Testis (tissue), 3 donors: ENCODE measurements around the gene C1orf21. TPM values are rescaled to one million over a fixed set of nuclear protein-coding genes. Genes with fewer than 3 reads are reported as not detected.

Experiments
- DNase-seq: peaks from one replicate; pipeline ENCODE4 v3.0.0-alpha.2; 2019
- H3K27ac ChIP-seq, 2 donors: fragments of 200-600 bp; sonication (generic); one replicate each; pipeline ENCODE4 v1.5.1; 2019
- H3K27me3 ChIP-seq: fragments of 200-600 bp; sonication (generic); one replicate; pipeline ENCODE4 v1.5.1; 2019
- H3K36me3 ChIP-seq: fragments of 200-600 bp; sonication (generic); one replicate; pipeline ENCODE4 v1.5.1; 2017; ENCODE audit warnings: low read depth; ENCODE audit errors: missing control alignments
- H3K4me1 ChIP-seq: fragments of 200-600 bp; sonication (generic); one replicate; pipeline ENCODE4 v1.5.1; 2019
- H3K4me3 ChIP-seq, 2 donors: fragments of 200-600 bp; sonication (generic); one replicate each; pipeline ENCODE4 v1.5.1; 2017 to 2019
- H3K9me3 ChIP-seq: fragments of 200-600 bp; sonication (generic); one replicate; pipeline ENCODE4 v1.5.1; 2017
- POLR2A ChIP-seq: fragments of 450-650 bp; IDR thresholded peaks from one replicate; pipeline ENCODE4 v1.6.1; 2017; ENCODE audit warnings: antibody characterized with exemption, mild to moderate bottlenecking, moderate library complexity
- WGBS, 2 donors: methylation state at CpG; one replicate each; pipeline ENCODE4 v1.1.5; 2018; 5-methylcytosine and 5-hydroxymethylcytosine counted together
- intact Hi-C: fragments of 100-400 bp; cut with DNase I; formaldehyde crosslinking; loops from one replicate; pipeline ENCODE4 v1.15.1; 2023; ENCODE audit warnings: low total_unique reads
- polyA plus RNA-seq: library from polyadenylated mRNA; stranded (reverse); fragments of 350-450 nt; fragmentation: Illumina TruSeq; extraction: RNeasy Lipid Tissue Mini Kit (QIAGEN cat#74804); gene quantifications from one replicate; pipeline ENCODE4 v1.2.3, GENCODE V29; 2014; ENCODE audit warnings: low read depth, low replicate concordance; ENCODE audit not compliant: insufficient read depth
- total RNA-seq, 2 donors: library from RNA; depleted of rRNA; stranded (reverse); fragments of >200 nt; gene quantifications; one replicate each; pipeline ENCODE4 v1.2.3, GENCODE V29; 2016
- TF ChIP-seq, protein P1 (sequence below), 3 experiments: fragments of 450-650 bp in 2 of 3; fragments of 200-600 bp in 1 of 3; sonication (generic) in 1 of 3; IDR thresholded peaks; one replicate each; pipeline ENCODE4 v1.5.1; 2016 to 2019; ENCODE audit warnings: antibody characterized with exemption in 3 of 3, mild to moderate bottlenecking in 2 of 3, moderate library complexity in 1 of 3

Gene C1orf21
- total and polyA plus RNA-seq, 3 donors from 2014 or later: 13.9 to 17.2 (median 16.0) TPM

DNA sequence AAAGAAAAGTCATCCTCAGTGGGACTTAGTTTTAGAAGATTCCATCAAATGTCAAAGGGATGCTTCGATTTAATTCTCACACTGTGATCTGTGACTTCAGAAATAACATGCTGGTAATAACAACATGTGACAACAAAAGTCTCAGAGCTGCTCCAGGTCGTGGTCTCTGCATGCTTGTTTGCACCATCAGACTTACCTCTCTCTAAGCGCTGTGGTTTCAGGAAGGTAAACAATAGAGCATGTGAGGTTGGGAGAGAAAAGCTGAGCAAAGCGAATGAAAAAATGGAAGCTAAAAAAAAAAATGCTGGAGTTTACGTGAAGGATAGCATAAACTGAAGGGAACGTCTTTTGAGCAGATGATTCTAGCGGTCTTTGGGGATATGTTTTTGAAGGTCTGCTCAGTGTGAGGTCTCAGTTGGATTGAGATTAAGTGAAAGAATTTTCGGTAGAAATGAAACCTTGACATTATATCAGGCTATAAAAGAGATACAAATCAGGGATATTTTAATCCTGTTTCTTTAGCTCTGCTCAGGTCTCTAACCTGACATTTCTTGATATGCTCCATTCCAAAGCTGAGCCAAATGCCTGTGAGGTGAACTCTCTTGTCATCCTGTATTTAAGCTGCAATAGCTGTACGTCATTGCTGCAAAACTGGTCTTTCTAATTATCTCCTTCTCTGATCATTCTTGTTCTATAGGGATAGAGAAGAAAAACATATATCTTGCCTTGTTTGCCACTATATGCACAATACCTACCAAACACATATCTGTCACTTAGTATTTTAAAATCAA is 86.5 kb downstream of the C1orf21 start:
- no peaks in the 10 kb centered on the region for H3K27me3 ChIP-seq
- no peaks in the 10 kb centered on the region for H3K9me3 ChIP-seq
- peaks cover 13% of the 10 kb centered on the region for H3K4me1 ChIP-seq
- 74 to 77% methylated on average over 9 of the region's 9 CpGs for WGBS, 2 donors
- intact Hi-C loops: no loop called here
- H3K27ac ChIP-seq: no peak overlapping the region
- TF ChIP-seq, protein P1, sequence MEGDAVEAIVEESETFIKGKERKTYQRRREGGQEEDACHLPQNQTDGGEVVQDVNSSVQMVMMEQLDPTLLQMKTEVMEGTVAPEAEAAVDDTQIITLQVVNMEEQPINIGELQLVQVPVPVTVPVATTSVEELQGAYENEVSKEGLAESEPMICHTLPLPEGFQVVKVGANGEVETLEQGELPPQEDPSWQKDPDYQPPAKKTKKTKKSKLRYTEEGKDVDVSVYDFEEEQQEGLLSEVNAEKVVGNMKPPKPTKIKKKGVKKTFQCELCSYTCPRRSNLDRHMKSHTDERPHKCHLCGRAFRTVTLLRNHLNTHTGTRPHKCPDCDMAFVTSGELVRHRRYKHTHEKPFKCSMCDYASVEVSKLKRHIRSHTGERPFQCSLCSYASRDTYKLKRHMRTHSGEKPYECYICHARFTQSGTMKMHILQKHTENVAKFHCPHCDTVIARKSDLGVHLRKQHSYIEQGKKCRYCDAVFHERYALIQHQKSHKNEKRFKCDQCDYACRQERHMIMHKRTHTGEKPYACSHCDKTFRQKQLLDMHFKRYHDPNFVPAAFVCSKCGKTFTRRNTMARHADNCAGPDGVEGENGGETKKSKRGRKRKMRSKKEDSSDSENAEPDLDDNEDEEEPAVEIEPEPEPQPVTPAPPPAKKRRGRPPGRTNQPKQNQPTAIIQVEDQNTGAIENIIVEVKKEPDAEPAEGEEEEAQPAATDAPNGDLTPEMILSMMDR (IDR thresholded peaks at IDR 0.05): no peak
- no peak for TF ChIP-seq POLR2A
- H3K4me3 ChIP-seq: no peak overlapping the region
- no peaks in the 10 kb centered on the region for H3K36me3 ChIP-seq
- DNase-seq: no peak

DNA sequence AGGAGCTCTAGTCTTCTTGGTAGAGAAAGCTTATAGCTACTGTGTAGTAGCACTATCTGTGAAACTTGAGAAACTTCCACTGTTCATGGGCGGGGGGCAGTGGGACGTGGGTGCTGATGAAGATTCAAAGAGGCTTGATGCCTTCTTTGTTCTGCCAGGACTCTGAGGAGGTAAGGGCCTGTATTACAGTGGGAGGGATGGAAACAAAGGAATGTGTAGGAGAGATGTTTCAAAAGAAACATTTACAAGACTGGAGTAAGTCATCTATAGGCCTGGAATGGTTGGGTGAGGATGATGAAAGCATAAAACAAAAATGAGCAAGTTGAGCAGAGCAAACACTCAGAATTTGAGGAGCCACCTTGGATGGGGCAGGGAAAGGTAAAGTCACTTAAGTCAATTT is 89.4 kb downstream of the C1orf21 start:
- no peaks in the 10 kb centered on the region for H3K36me3 ChIP-seq
- 59 to 85% methylated on average over 2 of the region's 2 CpGs for WGBS, 2 donors
- H3K4me3 ChIP-seq: no peak overlapping the region
- no peak overlapping the region for H3K27ac ChIP-seq
- intact Hi-C loops: no loop called here
- DNase-seq: peak; percentile 31
- TF ChIP-seq, protein P1 (IDR thresholded peaks at IDR 0.05): no peak
- no peak for TF ChIP-seq POLR2A
- H3K9me3 ChIP-seq: no peaks in the 10 kb centered on the region
- H3K4me1 ChIP-seq: peaks cover 19% of the 10 kb centered on the region
- H3K27me3 ChIP-seq: no peaks in the 10 kb centered on the region

DNA sequence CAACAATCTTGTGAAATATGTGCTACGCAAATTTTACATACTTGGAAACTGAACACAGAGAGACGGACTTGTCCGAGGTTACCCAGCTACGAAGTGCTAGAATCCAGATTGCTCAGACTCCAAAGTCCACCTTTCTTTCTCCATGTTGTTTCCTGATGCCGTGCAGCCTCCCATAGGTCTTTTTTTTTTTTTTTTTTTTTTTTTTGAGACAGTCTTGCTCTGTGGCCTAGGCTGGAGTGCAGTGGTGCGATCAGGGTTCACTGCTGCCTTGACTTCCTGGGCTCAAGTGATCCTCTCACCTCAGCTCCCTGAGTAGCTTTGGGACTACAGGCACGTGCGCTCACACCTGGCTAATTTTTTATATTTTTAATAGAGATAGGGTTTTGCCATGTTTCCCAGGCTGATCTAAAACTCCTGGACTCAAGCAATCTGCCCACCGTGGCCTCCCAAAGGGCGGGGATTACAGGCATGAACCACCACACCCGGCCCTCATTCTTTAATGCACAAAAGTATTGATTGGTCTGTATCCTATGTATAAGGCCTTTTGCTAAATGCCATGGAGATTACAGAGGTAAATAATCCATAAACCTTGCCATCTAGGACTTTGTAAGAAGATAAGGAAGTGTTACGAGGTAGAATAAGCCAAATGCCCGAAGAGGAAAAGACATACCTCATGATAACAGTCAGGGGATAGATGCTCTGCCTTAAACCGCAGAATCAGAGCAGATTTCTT is 92.8 kb downstream of the C1orf21 start:
- Histone ChIP-seq H3K27ac (no peak overlapping the region), H3K4me3 (no peak overlapping the region), H3K4me1 (peaks cover 25% of the 10 kb centered on the region), H3K9me3 (no peaks in the 10 kb centered on the region), H3K27me3 (no peaks in the 10 kb centered on the region), H3K36me3 (no peaks in the 10 kb centered on the region)
- WGBS, 2 donors: 93 to 97% methylated on average over 14 of the region's 14 CpGs
- intact Hi-C loops: no loop called here
- TF ChIP-seq, protein P1 (IDR thresholded peaks at IDR 0.05): no peak
- no peak for TF ChIP-seq POLR2A
- DNase-seq: no peak

DNA sequence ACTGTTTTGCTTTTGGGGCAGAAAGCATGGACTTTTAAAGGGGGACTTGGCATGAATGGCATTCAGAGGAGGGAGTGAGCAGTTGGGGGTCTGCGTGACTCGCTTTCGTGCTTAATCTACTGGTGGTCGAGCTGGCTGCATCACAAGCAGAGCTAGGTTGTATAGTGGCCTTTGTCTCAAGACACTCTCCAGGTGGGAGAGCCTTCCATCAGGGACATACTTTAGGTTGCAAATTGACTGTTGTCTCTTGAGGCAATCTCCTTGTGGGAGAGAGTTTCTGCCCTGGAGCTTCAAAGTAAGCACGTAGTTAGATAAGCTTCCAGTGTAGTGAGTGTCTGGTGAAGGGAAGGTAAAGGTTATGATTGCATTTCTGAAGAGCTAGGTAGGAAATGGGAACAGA is 93.9 kb downstream of the C1orf21 start:
- H3K9me3 ChIP-seq: no peaks in the 10 kb centered on the region
- peaks cover 25% of the 10 kb centered on the region for H3K4me1 ChIP-seq
- H3K4me3 ChIP-seq: no peak overlapping the region
- TF ChIP-seq POLR2A: no peak
- TF ChIP-seq, protein P1 (IDR thresholded peaks at IDR 0.05): no peak
- H3K27me3 ChIP-seq: no peaks in the 10 kb centered on the region
- WGBS, 2 donors: 78 to 92% methylated on average over 5 of the region's 5 CpGs
- no peaks in the 10 kb centered on the region for H3K36me3 ChIP-seq
- intact Hi-C loops: no loop called here
- no peak for DNase-seq
- peak overlapping the region in 1 of 2 donors; percentile 1 for H3K27ac ChIP-seq
